WTC11 (cell line): ENCODE measurements around the gene CX3CL1. TPM values are rescaled to one million over a fixed set of nuclear protein-coding genes. Genes with fewer than 3 reads are reported as not detected.

Experiments used
- ATAC-seq: fragments of 200-7000 bp; cut with Tn5 transposase; 2 replicates; pipeline ENCODE4 v1.10.0; 2021; ENCODE audit warnings: mild to moderate bottlenecking, moderate library complexity
- CTCF ChIA-PET: fragments of 300-600 bp; sonication (Branson Sonifier 250); formaldehyde crosslinking; loops from one replicate; lab custom pipeline; 2021; ENCODE audit warnings: antibody characterized with exemption; lab: Charles Lee
- POLR2A ChIA-PET: fragments of 350-600 bp; sonication (Branson Sonifier 250); formaldehyde crosslinking; loops from one replicate; lab custom pipeline; 2021; ENCODE audit warnings: antibody characterized with exemption; lab: Charles Lee
- DNase-seq: peaks from one replicate; pipeline ENCODE4 v3.0.0; 2021; ENCODE audit warnings: low spot score
- H3K27ac Mint-ChIP-seq: 2 replicates; pipeline ENCODE4 v1.8.0; 2021; ENCODE audit warnings: mixed read lengths
- H3K27me3 Mint-ChIP-seq: 2 replicates; pipeline ENCODE4 v1.8.0; 2021; ENCODE audit warnings: low read depth, mild to moderate bottlenecking, moderate library complexity, mixed read lengths
- H3K36me3 Mint-ChIP-seq: 2 replicates; pipeline ENCODE4 v1.8.0; 2021; ENCODE audit warnings: mixed read lengths
- H3K4me1 Mint-ChIP-seq: 2 replicates; pipeline ENCODE4 v1.8.0; 2022; ENCODE audit warnings: mixed read lengths
- H3K4me3 Mint-ChIP-seq: 2 replicates; pipeline ENCODE4 v1.8.0; 2021; ENCODE audit warnings: mild to moderate bottlenecking, moderate library complexity, mixed read lengths
- H3K9me3 Mint-ChIP-seq: 2 replicates; pipeline ENCODE4 v1.8.0; 2021; ENCODE audit warnings: mixed read lengths
- FOXJ3 ChIP-seq: sonication (generic); formaldehyde crosslinking; IDR thresholded peaks from 2 replicates; pipeline ENCODE4 v1.9.0; 2021; ENCODE audit warnings: missing genetic modification reagents, mild to moderate bottlenecking, borderline replicate concordance
- JUN ChIP-seq: sonication (generic); formaldehyde crosslinking; IDR thresholded peaks from 2 replicates; pipeline ENCODE4 v1.8.0; 2023; ENCODE audit warnings: mild to moderate bottlenecking, missing genetic modification reagents
- MYBL2 ChIP-seq: sonication (generic); formaldehyde crosslinking; IDR thresholded peaks from 2 replicates; pipeline ENCODE4 v1.8.1; 2023; ENCODE audit warnings: mild to moderate bottlenecking, moderate library complexity, missing genetic modification reagents
- NFE2L1 ChIP-seq: sonication (generic); formaldehyde crosslinking; IDR thresholded peaks from 2 replicates; pipeline ENCODE4 v1.8.1; 2023; ENCODE audit warnings: missing genetic modification reagents
- NR3C1 ChIP-seq: sonication (generic); formaldehyde crosslinking; conservative IDR thresholded peaks from 2 replicates; pipeline ENCODE4 v1.8.1; 2023; ENCODE audit warnings: low read depth, mild to moderate bottlenecking, missing genetic modification reagents
- RORB ChIP-seq: fragments of 250-450 bp; sonication (Bioruptor Pico); IDR thresholded peaks from 2 replicates; pipeline ENCODE4 v1.9.0; 2021; ENCODE audit warnings: mild to moderate bottlenecking
- SMAD3 ChIP-seq: sonication (generic); formaldehyde crosslinking; IDR thresholded peaks from 2 replicates; pipeline ENCODE4 v1.8.0; 2022; ENCODE audit warnings: missing genetic modification reagents, mild to moderate bottlenecking, borderline replicate concordance
- ZNF317 ChIP-seq: sonication (generic); formaldehyde crosslinking; IDR thresholded peaks from 2 replicates; pipeline ENCODE4 v1.8.1; 2023; ENCODE audit warnings: low read depth, mild to moderate bottlenecking, moderate library complexity, missing genetic modification reagents, borderline replicate concordance
- ZNF396 ChIP-seq: fragments of 250-450 bp; sonication (Bioruptor Pico); IDR thresholded peaks from 2 replicates; pipeline ENCODE4 v1.8.0; 2021; ENCODE audit warnings: mild to moderate bottlenecking, moderate library complexity, borderline replicate concordance
- total RNA-seq: library from RNA; stranded (reverse); gene quantifications from 3 replicates; pipeline ENCODE4 v1.2.3, GENCODE V29; 2021
- TF ChIP-seq, protein P1 (sequence below): sonication (generic); formaldehyde crosslinking; IDR thresholded peaks from 2 replicates; pipeline ENCODE4 v1.8.1; 2023; ENCODE audit warnings: mild to moderate bottlenecking, missing genetic modification reagents
- TF ChIP-seq, protein P2 (sequence below): sonication (generic); formaldehyde crosslinking; IDR thresholded peaks from 2 replicates; pipeline ENCODE4 v1.8.1; 2023; ENCODE audit warnings: mild to moderate bottlenecking, missing genetic modification reagents
- TF ChIP-seq, protein P3 (sequence below): sonication (generic); formaldehyde crosslinking; IDR thresholded peaks from 2 replicates; pipeline ENCODE4 v1.8.1; 2023; ENCODE audit warnings: mild to moderate bottlenecking, missing genetic modification reagents, moderate library complexity
- TF ChIP-seq, protein P4 (sequence below): sonication (generic); formaldehyde crosslinking; IDR thresholded peaks from 2 replicates; pipeline ENCODE4 v1.8.1; 2022; ENCODE audit warnings: mild to moderate bottlenecking, missing genetic modification reagents, moderate library complexity, borderline replicate concordance
- TF ChIP-seq, protein P5 (sequence below): fragments of 200-600 bp; IDR thresholded peaks from 2 replicates; pipeline ENCODE4 v1.8.0; 2022; ENCODE audit warnings: antibody characterized with exemption
- TF ChIP-seq, protein P6 (sequence below): sonication (generic); formaldehyde crosslinking; IDR thresholded peaks from 2 replicates; pipeline ENCODE4 v1.8.1; 2022; ENCODE audit warnings: missing genetic modification reagents, borderline replicate concordance

Gene CX3CL1
- total RNA-seq, 1 experiment from 2014 or later, result 1.2 TPM

DNA sequence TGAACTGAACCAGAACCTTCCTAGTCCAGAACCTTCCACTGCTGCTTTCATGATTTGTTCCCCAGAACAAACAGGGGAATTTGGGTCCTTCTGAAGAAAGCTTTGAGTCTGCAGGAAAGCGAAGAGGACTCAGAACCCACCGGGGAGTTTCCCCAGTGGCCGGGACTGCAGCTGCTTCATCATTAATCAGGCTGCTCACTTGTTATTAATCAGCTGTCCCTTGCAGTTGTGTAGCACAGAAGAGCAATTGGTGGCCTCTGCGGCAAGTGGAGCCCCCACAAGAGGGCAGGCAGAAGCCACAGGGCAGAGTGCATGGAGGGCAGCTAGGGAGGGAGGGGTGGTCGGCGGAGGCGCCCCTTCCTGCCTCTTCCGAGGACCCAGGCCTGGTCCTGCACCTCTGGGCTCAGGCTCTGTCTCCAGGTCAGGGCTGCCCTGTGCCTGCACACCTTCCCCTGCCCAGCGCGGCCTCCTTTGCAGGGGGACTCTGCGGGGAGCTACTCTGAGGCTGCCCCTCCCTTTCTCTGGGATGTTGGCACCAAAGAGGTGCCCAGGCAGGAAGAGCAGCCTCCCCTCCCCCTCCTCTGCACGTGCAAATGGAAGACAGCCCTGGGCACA is 39.2 kb downstream of the CX3CL1 start:
- H3K4me3 Mint-ChIP-seq, result no peak overlapping the region
- no peak for DNase-seq
- ChIA-PET POLR2A (no interaction called here), CTCF (interaction anchor here (0.6 to 1.3 kb wide), 3 partner anchors 108 to 117 kb away, joined by 3 read pairs; no protein-coding TSS in a partner anchor)
- ATAC-seq, result peak; percentile 15; the same call in 1 of the 2 replicates
- H3K4me1 Mint-ChIP-seq, result peaks cover 6% of the 10 kb centered on the region; the same call in 1 of the 2 replicates
- no peaks in the 10 kb centered on the region for H3K9me3 Mint-ChIP-seq
- no peaks in the 10 kb centered on the region for H3K27me3 Mint-ChIP-seq
- no peak for TF ChIP-seq FOXJ3 (CRISPR knock-in tag)
- TF ChIP-seq, protein P1, sequence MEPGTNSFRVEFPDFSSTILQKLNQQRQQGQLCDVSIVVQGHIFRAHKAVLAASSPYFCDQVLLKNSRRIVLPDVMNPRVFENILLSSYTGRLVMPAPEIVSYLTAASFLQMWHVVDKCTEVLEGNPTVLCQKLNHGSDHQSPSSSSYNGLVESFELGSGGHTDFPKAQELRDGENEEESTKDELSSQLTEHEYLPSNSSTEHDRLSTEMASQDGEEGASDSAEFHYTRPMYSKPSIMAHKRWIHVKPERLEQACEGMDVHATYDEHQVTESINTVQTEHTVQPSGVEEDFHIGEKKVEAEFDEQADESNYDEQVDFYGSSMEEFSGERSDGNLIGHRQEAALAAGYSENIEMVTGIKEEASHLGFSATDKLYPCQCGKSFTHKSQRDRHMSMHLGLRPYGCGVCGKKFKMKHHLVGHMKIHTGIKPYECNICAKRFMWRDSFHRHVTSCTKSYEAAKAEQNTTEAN (CRISPR knock-in tag), result no peak
- no peak for TF ChIP-seq ZNF396 (CRISPR knock-in tag)
- TF ChIP-seq, protein P2, sequence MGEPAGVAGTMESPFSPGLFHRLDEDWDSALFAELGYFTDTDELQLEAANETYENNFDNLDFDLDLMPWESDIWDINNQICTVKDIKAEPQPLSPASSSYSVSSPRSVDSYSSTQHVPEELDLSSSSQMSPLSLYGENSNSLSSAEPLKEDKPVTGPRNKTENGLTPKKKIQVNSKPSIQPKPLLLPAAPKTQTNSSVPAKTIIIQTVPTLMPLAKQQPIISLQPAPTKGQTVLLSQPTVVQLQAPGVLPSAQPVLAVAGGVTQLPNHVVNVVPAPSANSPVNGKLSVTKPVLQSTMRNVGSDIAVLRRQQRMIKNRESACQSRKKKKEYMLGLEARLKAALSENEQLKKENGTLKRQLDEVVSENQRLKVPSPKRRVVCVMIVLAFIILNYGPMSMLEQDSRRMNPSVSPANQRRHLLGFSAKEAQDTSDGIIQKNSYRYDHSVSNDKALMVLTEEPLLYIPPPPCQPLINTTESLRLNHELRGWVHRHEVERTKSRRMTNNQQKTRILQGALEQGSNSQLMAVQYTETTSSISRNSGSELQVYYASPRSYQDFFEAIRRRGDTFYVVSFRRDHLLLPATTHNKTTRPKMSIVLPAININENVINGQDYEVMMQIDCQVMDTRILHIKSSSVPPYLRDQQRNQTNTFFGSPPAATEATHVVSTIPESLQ (CRISPR knock-in tag), result no peak
- TF ChIP-seq, protein P3, sequence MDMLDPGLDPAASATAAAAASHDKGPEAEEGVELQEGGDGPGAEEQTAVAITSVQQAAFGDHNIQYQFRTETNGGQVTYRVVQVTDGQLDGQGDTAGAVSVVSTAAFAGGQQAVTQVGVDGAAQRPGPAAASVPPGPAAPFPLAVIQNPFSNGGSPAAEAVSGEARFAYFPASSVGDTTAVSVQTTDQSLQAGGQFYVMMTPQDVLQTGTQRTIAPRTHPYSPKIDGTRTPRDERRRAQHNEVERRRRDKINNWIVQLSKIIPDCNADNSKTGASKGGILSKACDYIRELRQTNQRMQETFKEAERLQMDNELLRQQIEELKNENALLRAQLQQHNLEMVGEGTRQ (CRISPR knock-in tag), result no peak
- TF ChIP-seq, protein P4, sequence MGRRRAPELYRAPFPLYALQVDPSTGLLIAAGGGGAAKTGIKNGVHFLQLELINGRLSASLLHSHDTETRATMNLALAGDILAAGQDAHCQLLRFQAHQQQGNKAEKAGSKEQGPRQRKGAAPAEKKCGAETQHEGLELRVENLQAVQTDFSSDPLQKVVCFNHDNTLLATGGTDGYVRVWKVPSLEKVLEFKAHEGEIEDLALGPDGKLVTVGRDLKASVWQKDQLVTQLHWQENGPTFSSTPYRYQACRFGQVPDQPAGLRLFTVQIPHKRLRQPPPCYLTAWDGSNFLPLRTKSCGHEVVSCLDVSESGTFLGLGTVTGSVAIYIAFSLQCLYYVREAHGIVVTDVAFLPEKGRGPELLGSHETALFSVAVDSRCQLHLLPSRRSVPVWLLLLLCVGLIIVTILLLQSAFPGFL (CRISPR knock-in tag), result no peak
- TF ChIP-seq NR3C1 (CRISPR knock-in tag), result no peak
- TF ChIP-seq MYBL2 (CRISPR knock-in tag), result no peak
- TF ChIP-seq, protein P5, sequence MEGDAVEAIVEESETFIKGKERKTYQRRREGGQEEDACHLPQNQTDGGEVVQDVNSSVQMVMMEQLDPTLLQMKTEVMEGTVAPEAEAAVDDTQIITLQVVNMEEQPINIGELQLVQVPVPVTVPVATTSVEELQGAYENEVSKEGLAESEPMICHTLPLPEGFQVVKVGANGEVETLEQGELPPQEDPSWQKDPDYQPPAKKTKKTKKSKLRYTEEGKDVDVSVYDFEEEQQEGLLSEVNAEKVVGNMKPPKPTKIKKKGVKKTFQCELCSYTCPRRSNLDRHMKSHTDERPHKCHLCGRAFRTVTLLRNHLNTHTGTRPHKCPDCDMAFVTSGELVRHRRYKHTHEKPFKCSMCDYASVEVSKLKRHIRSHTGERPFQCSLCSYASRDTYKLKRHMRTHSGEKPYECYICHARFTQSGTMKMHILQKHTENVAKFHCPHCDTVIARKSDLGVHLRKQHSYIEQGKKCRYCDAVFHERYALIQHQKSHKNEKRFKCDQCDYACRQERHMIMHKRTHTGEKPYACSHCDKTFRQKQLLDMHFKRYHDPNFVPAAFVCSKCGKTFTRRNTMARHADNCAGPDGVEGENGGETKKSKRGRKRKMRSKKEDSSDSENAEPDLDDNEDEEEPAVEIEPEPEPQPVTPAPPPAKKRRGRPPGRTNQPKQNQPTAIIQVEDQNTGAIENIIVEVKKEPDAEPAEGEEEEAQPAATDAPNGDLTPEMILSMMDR, result no peak
- TF ChIP-seq, protein P6, sequence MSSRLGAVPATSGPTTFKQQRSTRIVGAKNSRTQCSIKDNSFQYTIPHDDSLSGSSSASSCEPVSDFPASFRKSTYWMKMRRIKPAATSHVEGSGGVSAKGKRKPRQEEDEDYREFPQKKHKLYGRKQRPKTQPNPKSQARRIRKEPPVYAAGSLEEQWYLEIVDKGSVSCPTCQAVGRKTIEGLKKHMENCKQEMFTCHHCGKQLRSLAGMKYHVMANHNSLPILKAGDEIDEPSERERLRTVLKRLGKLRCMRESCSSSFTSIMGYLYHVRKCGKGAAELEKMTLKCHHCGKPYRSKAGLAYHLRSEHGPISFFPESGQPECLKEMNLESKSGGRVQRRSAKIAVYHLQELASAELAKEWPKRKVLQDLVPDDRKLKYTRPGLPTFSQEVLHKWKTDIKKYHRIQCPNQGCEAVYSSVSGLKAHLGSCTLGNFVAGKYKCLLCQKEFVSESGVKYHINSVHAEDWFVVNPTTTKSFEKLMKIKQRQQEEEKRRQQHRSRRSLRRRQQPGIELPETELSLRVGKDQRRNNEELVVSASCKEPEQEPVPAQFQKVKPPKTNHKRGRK, result no peak
- TF ChIP-seq NFE2L1 (CRISPR knock-in tag), result no peak
- no peaks in the 10 kb centered on the region for H3K36me3 Mint-ChIP-seq
- no peak overlapping the region for H3K27ac Mint-ChIP-seq

DNA sequence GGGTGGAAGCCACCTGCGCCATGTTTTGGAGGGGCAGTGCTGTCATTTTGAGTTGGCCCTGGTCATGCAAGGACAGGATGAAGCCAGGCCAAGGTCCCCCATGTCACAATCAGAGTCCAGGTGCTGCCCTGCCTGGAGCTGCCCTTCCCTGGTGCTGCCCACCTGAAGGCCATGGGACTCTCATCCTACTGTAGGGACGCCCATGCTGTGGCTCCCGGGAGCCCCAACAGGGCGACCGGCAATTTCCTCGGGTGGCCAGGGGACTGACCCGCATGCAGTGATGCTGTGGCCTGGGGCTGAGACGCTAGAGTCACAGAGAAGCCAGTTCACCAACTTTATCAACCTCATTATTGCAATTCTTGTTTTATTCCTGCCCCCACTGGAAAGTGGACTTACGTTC is 40.3 kb downstream of the CX3CL1 start:
- H3K27me3 Mint-ChIP-seq, result no peaks in the 10 kb centered on the region
- DNase-seq (no peak), ATAC-seq (no peak)
- no peak overlapping the region for H3K27ac Mint-ChIP-seq
- H3K9me3 Mint-ChIP-seq, result no peaks in the 10 kb centered on the region
- TF ChIP-seq RORB (CRISPR knock-in tag), result no peak
- no peak for TF ChIP-seq JUN (CRISPR knock-in tag)
- TF ChIP-seq ZNF317, result no peak
- TF ChIP-seq SMAD3 (CRISPR knock-in tag), result no peak
- no peaks in the 10 kb centered on the region for H3K36me3 Mint-ChIP-seq
- peaks cover 11% of the 10 kb centered on the region for H3K4me1 Mint-ChIP-seq
- ChIA-PET POLR2A (no interaction called here), CTCF (interaction anchor here (1.2 to 1.3 kb wide), 2 partner anchors 96 to 111 kb away, joined by 3 read pairs; no protein-coding TSS in a partner anchor)
- H3K4me3 Mint-ChIP-seq, result no peak overlapping the region
